Pons (tissue), 1 donor: ENCODE measurements around the gene BBX.

ENCODE experiments used
- DNase-seq: peaks from one replicate; pipeline ENCODE4 v3.0.0-alpha.2; 2016; ENCODE audit warnings: low spot score

BBX gene

DNA sequence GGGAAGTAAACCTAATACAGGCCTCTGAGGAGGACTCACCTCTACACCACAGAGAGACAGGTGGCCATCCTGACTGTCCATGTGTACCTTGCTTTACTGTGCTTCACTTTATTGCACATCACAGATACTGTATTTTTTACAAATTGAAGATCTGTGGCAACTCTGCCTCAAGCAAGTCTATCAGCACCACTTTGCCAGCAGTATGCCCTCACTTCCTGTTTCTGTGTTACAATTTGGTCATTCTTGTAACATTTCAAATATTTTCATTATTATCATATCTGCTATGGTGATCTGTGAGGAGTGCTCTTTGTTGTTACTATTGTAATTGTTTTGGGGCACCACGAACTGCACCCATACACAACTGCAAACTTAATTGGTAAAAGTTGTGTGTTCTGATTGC, 78.0 kb downstream of the BBX start:
- DNase-seq: no peak

DNA sequence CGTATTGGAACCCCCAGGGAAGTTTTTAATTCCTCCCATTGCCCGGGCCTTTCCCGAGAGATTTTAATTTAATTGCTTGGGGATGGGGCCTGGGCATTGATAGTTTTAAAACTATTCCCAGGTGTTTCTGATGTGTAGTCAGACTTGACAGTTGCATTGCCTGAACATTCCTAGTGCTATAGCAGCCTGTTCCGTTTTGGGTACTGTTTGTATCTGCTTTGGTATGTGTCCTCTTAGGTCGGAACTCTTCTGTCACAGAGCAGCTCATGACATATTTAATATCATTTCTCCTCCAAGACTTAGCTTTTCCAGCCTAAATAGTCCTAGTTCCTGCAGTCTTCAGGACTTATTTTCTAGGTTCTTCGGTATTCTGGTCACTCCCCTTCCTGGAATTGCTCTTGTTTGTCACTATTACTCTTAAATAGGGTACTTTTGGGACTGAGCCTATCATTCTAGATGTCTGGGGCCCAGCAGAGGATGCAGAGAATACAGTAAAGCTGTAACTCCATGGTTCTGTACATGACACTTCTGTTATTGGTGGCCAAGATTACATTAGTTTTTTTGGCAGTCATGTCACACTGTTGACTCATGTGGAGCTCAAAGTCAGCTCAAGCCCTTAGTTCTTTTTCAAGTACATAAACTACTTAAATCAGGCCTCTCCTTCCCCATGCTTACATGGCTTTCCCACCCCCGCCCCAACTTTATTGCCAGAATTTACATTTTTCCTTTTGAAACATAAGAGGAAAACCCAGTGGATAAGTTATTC, 81.5 kb downstream of the BBX start:
- DNase-seq: no peak

DNA sequence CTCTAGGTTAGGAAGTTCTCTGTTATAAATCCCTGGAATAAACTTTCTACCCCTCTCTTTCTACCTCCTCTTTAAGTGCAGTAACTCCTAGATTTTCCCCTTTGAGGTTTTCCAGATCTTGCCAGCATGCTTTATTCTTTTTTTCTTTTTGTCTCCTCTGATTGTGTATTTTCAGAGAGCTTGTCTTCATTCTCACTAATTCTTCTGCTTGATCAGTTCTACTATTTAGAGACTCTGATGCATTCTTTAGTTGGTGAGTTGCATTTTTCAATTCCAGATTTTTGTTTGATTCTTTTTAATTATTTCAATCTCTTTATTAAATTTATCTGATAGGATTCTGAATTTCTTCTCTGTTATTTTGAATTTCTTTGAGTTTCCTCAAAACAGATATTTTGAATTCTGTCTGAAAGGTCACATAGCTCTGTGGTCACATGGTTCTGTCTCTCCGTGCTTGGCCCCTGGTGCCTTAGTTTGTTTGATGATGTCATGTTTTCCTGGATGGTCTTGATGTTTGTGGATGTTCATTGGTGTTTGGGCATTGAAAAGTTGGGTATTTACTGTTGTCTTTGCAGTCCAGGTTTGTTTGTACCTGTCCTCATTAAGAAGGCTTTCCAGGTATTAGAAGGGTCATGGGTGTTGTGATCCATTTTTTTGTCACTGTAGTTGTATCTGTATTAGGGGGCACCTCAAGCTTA, 89.2 kb downstream of the BBX start:
- no peak for DNase-seq

DNA sequence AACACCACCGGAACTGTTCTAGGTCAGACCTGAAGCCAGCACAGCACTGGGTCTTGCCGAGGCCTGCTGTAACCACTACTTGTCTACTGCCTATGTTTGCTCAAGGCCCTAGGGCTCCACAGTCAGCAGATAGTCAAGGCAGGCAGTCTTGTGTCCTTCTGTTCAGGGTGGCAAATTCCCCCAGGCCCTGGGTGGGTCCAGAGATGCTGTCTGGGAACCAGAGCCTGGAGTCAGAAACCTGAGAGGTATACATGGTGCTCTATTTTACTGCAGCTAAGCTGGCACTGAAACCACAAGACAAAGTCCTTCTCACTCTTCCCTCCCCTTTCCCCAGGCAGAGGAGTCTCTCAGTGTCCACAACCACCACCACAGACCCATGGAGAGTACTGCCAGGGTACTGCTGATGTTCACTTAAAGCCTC, 89.9 kb downstream of the BBX start:
- no peak for DNase-seq

DNA sequence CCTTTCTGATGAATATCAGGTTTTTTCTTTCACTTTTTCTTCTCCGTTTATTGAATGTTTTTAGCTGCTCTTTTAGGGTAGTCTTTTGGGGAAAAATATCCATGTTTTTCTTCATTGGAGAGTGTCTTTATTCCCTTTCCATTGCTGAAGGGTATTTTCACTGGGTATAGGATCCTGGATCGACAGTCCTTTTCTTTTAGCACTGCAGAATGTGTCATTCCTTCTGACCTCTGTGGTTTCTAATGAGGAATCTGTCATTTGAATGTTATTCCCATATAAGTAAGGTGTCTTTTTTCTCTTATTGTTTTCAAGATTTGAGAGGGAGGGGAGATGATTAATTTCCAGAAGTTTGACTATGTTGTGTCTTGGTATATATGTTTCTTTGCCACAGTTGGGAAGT, 96.8 kb downstream of the BBX start:
- no peak for DNase-seq

GRCh38 chr3:107620534-107620933, 97.8 kb downstream of the BBX start:
- DNase-seq: no peak

DNA sequence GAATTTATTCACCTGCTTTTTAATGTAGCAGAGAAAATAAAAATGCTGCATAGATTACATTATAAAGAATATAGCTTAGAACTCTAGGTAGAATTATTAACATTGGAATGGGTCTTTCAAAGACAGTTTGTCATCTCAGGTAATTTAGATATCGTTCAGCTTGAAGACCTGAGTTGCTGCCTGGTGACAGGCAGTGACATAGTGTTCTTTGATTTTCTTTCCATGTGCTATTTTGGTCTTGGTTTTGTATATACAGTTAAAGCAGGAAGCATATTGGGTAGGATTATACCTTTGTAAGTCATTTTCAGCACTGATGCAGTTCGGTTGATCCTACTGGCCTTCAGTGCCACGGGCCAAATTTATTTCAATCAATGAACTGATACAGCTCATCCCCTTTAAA, 98.7 kb downstream of the BBX start:
- DNase-seq: no peak

GRCh38 chr3:107627962-107628542, 105.3 kb downstream of the BBX start:
- DNase-seq: no peak

DNA sequence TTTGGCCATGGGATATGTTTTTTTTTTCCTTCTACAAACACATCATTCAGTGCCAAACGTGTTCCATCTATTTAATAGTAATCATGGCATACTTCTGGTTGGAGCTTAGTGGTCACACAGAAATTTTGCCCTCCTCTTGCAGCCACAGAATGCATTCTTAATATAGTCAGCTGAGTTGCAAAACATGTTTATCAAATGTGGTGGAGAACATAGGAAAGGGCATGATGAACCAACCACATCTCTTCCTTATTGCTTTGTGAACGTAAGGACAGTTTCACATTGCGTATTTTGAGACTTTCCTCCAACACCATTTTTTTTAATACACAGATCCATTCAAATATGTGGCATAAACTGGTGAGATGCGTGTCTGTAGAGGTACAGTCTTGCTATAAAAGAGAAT, 106.8 kb downstream of the BBX start:
- no peak for DNase-seq

- DNase-seq: no peak
Observed at GRCh38 chr3:107630779-107631178, 108.0 kb downstream of the BBX start.

DNA sequence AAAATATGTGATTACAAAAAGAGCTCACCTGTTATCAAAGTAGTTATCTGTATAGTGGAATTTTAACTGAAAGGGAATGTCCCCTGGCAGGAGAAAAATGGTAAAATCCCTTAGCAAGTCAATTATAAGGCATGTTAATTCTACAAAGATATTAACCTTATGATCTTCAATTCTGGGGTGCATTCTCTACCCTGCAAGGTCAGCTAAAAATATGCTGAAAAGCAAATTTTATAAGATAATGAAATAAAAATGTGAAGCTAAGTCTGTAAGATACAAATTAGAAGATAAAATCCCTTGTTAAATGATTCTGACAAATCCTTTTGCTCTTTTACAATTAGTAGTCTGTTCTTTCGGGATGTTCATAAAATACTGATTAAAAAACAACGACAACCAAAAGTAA, 109.8 kb downstream of the BBX start:
- DNase-seq: no peak

GRCh38 chr3:107633327-107634098, 110.8 kb downstream of the BBX start:
- DNase-seq: no peak

- DNase-seq: no peak
Observed at GRCh38 chr3:107634099-107634489, 111.3 kb downstream of the BBX start.

DNA sequence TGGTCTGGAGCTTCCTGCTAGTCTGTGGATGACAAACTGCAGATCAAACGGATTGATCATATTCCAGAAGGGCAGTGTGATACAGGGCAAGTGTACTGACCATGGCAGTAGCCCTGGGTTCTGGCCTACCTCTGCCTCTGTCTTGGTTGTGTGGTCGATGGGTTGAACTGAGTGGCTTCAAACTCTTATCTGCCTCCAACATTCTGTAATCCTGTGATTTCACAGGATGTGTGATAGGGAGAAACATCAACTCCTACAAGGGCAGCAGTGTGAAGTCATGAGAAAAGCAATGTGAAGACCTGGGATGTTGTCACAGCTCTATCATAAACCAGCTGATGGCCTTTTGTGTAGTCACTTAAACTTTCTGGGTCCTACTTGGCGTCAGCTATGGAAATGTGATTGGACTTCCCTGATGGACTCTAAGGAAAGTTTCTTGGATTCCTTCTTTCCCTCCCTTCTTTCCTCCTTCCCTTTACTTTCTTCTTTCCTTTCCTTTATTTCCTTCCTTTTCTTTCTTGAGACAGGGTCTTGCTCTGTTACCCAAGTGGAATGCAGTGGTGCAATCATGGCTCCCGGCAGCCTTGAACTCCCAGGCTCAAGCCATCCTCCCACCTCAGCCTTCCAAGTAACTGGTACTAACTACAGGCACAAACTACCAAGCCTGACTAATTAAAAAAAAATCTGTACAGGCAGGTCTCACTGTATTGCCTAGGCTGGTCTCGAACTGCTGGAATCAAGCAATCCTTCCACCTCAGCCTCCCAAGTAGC, 114.8 kb downstream of the BBX start:
- DNase-seq: no peak

DNA sequence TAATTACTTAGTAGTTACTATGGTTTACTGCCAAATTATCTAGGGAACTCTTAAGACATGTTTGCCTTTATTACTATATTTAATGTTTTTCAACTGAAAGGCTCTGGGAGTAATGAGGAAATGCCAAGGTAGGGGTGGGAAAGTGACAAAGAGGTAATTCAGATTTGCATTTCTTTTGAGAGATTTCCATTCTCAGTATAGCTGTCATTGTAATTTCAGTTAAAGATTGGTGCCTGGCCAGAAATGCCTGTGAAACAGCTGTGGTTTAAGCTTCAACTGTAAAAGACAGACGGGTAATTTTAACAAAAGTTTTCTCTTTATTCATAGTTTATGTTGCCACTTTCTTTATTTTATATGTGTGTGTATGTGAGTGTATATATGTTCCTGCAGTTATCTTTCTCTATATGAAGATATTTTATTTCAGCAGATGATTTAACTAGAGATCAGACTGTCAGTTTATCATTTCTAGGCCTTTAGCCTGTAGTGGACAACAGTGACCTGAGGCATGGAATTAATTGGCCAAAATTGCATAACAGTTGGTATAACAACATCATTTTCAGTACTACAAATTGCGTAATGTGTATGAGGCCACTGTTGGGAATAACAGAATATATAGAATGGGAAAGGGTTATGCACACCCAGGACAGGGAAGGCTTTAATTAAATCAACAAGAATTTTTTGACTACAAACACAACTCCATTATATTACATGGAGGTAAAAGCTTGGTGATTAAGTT, 119.0 kb downstream of the BBX start:
- no peak for DNase-seq

- DNase-seq: no peak
Observed at GRCh38 chr3:107643038-107643883, 120.5 kb downstream of the BBX start.

GRCh38 chr3:107644631-107645030, 121.9 kb downstream of the BBX start:
- no peak for DNase-seq

DNA sequence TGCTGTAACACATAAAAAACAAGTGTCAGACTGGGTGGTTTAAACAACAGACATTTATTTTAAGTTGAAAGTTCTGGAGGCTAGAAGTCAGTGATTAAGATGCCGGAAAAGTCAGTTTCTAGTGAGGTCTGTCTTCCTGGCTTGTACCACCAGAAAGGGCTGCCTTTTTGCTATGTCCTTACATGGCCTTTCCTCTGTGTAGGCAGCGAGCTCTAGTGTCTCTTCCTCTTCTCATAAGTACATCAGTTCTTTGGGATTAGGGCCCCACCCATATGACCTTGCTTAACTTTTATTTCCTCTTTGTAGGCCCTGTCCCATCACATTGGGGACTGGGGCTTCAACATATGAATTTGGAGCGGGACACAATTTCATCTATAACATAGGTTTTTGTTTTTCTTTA, 128.0 kb downstream of the BBX start:
- no peak for DNase-seq

- DNase-seq: no peak
Observed at GRCh38 chr3:107651782-107652181, 129.0 kb downstream of the BBX start.

DNA sequence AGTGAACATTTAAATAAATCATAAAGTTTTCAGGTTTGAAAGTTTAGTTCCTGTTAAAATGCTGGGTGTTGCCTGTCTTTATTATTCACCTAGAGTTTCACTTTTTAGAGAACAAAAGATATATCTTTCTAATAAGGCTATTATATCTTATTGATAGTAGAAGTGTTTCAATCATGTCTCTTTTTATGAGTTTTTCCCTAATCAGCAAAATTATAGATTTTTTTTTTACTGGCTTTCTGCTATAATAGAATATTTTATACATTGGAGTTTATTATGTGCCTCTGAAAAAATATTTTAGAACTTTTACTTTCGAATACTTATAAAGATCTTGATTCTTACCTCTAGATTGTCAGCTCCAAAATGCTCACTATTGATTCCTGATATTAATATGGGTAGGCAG, 131.5 kb downstream of the BBX start:
- DNase-seq: no peak
